Measurements from ENCODE around the gene DRG2. TPM values are rescaled to one million over a fixed set of nuclear protein-coding genes. Genes with fewer than 3 reads are reported as not detected.

Gene DRG2
- polyA plus RNA-seq, 2 donors = 29.8 to 35.0 TPM

GRCh38 chr17:18139498-18139897, 51.8 kb downstream of the DRG2 start:
- 74 to 75% methylated on average over 13 to 14 of the region's 14 CpGs for WGBS, 2 donors
- H3K36me3 ChIP-seq (ENCODE audit: control insufficient read depth in 2 of 2, insufficient read depth in 2 of 2, low read length in 1 of 2) = no peaks in the 10 kb centered on the region
- no peak overlapping the region for H3K27ac ChIP-seq (ENCODE audit: low read depth in 2 of 2, low read length in 1 of 2)
- H3K4me1 ChIP-seq (ENCODE audit: control insufficient read depth in 2 of 2, insufficient read depth in 2 of 2, low read length in 1 of 2) = no peaks in the 10 kb centered on the region
- H3K9me3 ChIP-seq (ENCODE audit: control insufficient read depth in 2 of 2, insufficient read depth in 1 of 2, low read depth in 1 of 2, low read length in 1 of 2) = no peaks in the 10 kb centered on the region
- no peak overlapping the region for H3K4me3 ChIP-seq (ENCODE audit: low read depth in 1 of 2, low read length in 2 of 2)
- H3K27me3 ChIP-seq (ENCODE audit: control insufficient read depth in 1 of 2, insufficient read depth in 2 of 2, low read length in 2 of 2) = no peaks in the 10 kb centered on the region

- 63 to 76% methylated on average over 3 of the region's 3 CpGs for WGBS, 2 donors
- no peaks in the 10 kb centered on the region for H3K9me3 ChIP-seq (ENCODE audit: control insufficient read depth in 2 of 2, insufficient read depth in 1 of 2, low read depth in 1 of 2, low read length in 1 of 2)
- H3K4me1 ChIP-seq (ENCODE audit: control insufficient read depth in 2 of 2, insufficient read depth in 2 of 2, low read length in 1 of 2) = no peaks in the 10 kb centered on the region
- H3K27me3 ChIP-seq (ENCODE audit: control insufficient read depth in 1 of 2, insufficient read depth in 2 of 2, low read length in 2 of 2) = no peaks in the 10 kb centered on the region
- H3K36me3 ChIP-seq (ENCODE audit: control insufficient read depth in 2 of 2, insufficient read depth in 2 of 2, low read length in 1 of 2) = no peaks in the 10 kb centered on the region
- no peak overlapping the region for H3K27ac ChIP-seq (ENCODE audit: low read depth in 2 of 2, low read length in 1 of 2)
- H3K4me3 ChIP-seq (ENCODE audit: low read depth in 1 of 2, low read length in 2 of 2) = no peak overlapping the region
Measured at GRCh38 chr17:18139949-18140348, 52.2 kb downstream of the DRG2 start.

GRCh38 chr17:18140648-18141047, 52.9 kb downstream of the DRG2 start:
- Histone ChIP-seq H3K9me3 (ENCODE audit: control insufficient read depth in 2 of 2, insufficient read depth in 1 of 2, low read depth in 1 of 2, low read length in 1 of 2) (no peaks in the 10 kb centered on the region), H3K27ac (ENCODE audit: low read depth in 2 of 2, low read length in 1 of 2) (no peak overlapping the region), H3K36me3 (ENCODE audit: control insufficient read depth in 2 of 2, insufficient read depth in 2 of 2, low read length in 1 of 2) (no peaks in the 10 kb centered on the region), H3K4me1 (ENCODE audit: control insufficient read depth in 2 of 2, insufficient read depth in 2 of 2, low read length in 1 of 2) (no peaks in the 10 kb centered on the region), H3K27me3 (ENCODE audit: control insufficient read depth in 1 of 2, insufficient read depth in 2 of 2, low read length in 2 of 2) (no peaks in the 10 kb centered on the region), H3K4me3 (ENCODE audit: low read depth in 1 of 2, low read length in 2 of 2) (no peak overlapping the region)
- 73 to 87% methylated on average over 3 of the region's 3 CpGs for WGBS, 2 donors

- Histone ChIP-seq H3K27ac (ENCODE audit: low read depth in 2 of 2, low read length in 1 of 2) (no peak overlapping the region), H3K4me1 (ENCODE audit: control insufficient read depth in 2 of 2, insufficient read depth in 2 of 2, low read length in 1 of 2) (no peaks in the 10 kb centered on the region), H3K9me3 (ENCODE audit: control insufficient read depth in 2 of 2, insufficient read depth in 1 of 2, low read depth in 1 of 2, low read length in 1 of 2) (no peaks in the 10 kb centered on the region), H3K4me3 (ENCODE audit: low read depth in 1 of 2, low read length in 2 of 2) (no peak overlapping the region), H3K36me3 (ENCODE audit: control insufficient read depth in 2 of 2, insufficient read depth in 2 of 2, low read length in 1 of 2) (no peaks in the 10 kb centered on the region), H3K27me3 (ENCODE audit: control insufficient read depth in 1 of 2, insufficient read depth in 2 of 2, low read length in 2 of 2) (no peaks in the 10 kb centered on the region)
- 24 to 28% methylated on average over 9 of the region's 9 CpGs for WGBS, 2 donors
Measured at GRCh38 chr17:18141210-18141803, 53.6 kb downstream of the DRG2 start.

- Histone ChIP-seq H3K4me1 (ENCODE audit: control insufficient read depth in 2 of 2, insufficient read depth in 2 of 2, low read length in 1 of 2) (peaks cover 0 to 2% of the 10 kb centered on the region in 2 donors), H3K9me3 (ENCODE audit: control insufficient read depth in 2 of 2, insufficient read depth in 1 of 2, low read depth in 1 of 2, low read length in 1 of 2) (no peaks in the 10 kb centered on the region), H3K36me3 (ENCODE audit: control insufficient read depth in 2 of 2, insufficient read depth in 2 of 2, low read length in 1 of 2) (no peaks in the 10 kb centered on the region), H3K27me3 (ENCODE audit: control insufficient read depth in 1 of 2, insufficient read depth in 2 of 2, low read length in 2 of 2) (no peaks in the 10 kb centered on the region), H3K27ac (ENCODE audit: low read depth in 2 of 2, low read length in 1 of 2) (no peak overlapping the region), H3K4me3 (ENCODE audit: low read depth in 1 of 2, low read length in 2 of 2) (no peak overlapping the region)
- 92% methylated on average over 3 of the region's 3 CpGs for WGBS, 2 donors
Measured at GRCh38 chr17:18142417-18142816, 54.7 kb downstream of the DRG2 start.

- H3K9me3 ChIP-seq (ENCODE audit: control insufficient read depth in 2 of 2, insufficient read depth in 1 of 2, low read depth in 1 of 2, low read length in 1 of 2) = no peaks in the 10 kb centered on the region
- WGBS, 2 donors = 61 to 74% methylated on average over 16 to 18 of the region's 18 CpGs
- no peaks in the 10 kb centered on the region for H3K27me3 ChIP-seq (ENCODE audit: control insufficient read depth in 1 of 2, insufficient read depth in 2 of 2, low read length in 2 of 2)
- H3K27ac ChIP-seq (ENCODE audit: low read depth in 2 of 2, low read length in 1 of 2) = no peak overlapping the region
- no peaks in the 10 kb centered on the region for H3K36me3 ChIP-seq (ENCODE audit: control insufficient read depth in 2 of 2, insufficient read depth in 2 of 2, low read length in 1 of 2)
- peaks cover 0 to 2% of the 10 kb centered on the region in 2 donors for H3K4me1 ChIP-seq (ENCODE audit: control insufficient read depth in 2 of 2, insufficient read depth in 2 of 2, low read length in 1 of 2)
- H3K4me3 ChIP-seq (ENCODE audit: low read depth in 1 of 2, low read length in 2 of 2) = no peak overlapping the region
Measured at GRCh38 chr17:18143044-18143936, 55.5 kb downstream of the DRG2 start.

- no peaks in the 10 kb centered on the region for H3K27me3 ChIP-seq (ENCODE audit: control insufficient read depth in 1 of 2, insufficient read depth in 2 of 2, low read length in 2 of 2)
- no peak overlapping the region for H3K27ac ChIP-seq (ENCODE audit: low read depth in 2 of 2, low read length in 1 of 2)
- H3K4me1 ChIP-seq (ENCODE audit: control insufficient read depth in 2 of 2, insufficient read depth in 2 of 2, low read length in 1 of 2) = peaks cover 0 to 2% of the 10 kb centered on the region in 2 donors
- H3K4me3 ChIP-seq (ENCODE audit: low read depth in 1 of 2, low read length in 2 of 2) = no peak overlapping the region
- no peaks in the 10 kb centered on the region for H3K36me3 ChIP-seq (ENCODE audit: control insufficient read depth in 2 of 2, insufficient read depth in 2 of 2, low read length in 1 of 2)
- no peaks in the 10 kb centered on the region for H3K9me3 ChIP-seq (ENCODE audit: control insufficient read depth in 2 of 2, insufficient read depth in 1 of 2, low read depth in 1 of 2, low read length in 1 of 2)
- WGBS, 2 donors = 82 to 83% methylated on average over 4 of the region's 4 CpGs
Measured at GRCh38 chr17:18144261-18144660, 56.5 kb downstream of the DRG2 start.

GRCh38 chr17:18144855-18145254, 57.1 kb downstream of the DRG2 start:
- Histone ChIP-seq H3K27ac (ENCODE audit: low read depth in 2 of 2, low read length in 1 of 2) (no peak overlapping the region), H3K4me1 (ENCODE audit: control insufficient read depth in 2 of 2, insufficient read depth in 2 of 2, low read length in 1 of 2) (peaks cover 0 to 2% of the 10 kb centered on the region in 2 donors), H3K27me3 (ENCODE audit: control insufficient read depth in 1 of 2, insufficient read depth in 2 of 2, low read length in 2 of 2) (no peaks in the 10 kb centered on the region), H3K9me3 (ENCODE audit: control insufficient read depth in 2 of 2, insufficient read depth in 1 of 2, low read depth in 1 of 2, low read length in 1 of 2) (no peaks in the 10 kb centered on the region), H3K36me3 (ENCODE audit: control insufficient read depth in 2 of 2, insufficient read depth in 2 of 2, low read length in 1 of 2) (no peaks in the 10 kb centered on the region), H3K4me3 (ENCODE audit: low read depth in 1 of 2, low read length in 2 of 2) (no peak overlapping the region)
- WGBS, 2 donors = 90 to 100% methylated on average over 1 of the region's 1 CpG

GRCh38 chr17:18145811-18146210, 58.1 kb downstream of the DRG2 start:
- 86 to 88% methylated on average over 13 of the region's 13 CpGs for WGBS, 2 donors
- Histone ChIP-seq H3K27me3 (ENCODE audit: control insufficient read depth in 1 of 2, insufficient read depth in 2 of 2, low read length in 2 of 2) (no peaks in the 10 kb centered on the region), H3K4me3 (ENCODE audit: low read depth in 1 of 2, low read length in 2 of 2) (no peak overlapping the region), H3K27ac (ENCODE audit: low read depth in 2 of 2, low read length in 1 of 2) (no peak overlapping the region), H3K36me3 (ENCODE audit: control insufficient read depth in 2 of 2, insufficient read depth in 2 of 2, low read length in 1 of 2) (no peaks in the 10 kb centered on the region), H3K9me3 (ENCODE audit: control insufficient read depth in 2 of 2, insufficient read depth in 1 of 2, low read depth in 1 of 2, low read length in 1 of 2) (no peaks in the 10 kb centered on the region), H3K4me1 (ENCODE audit: control insufficient read depth in 2 of 2, insufficient read depth in 2 of 2, low read length in 1 of 2) (peaks cover 0 to 2% of the 10 kb centered on the region in 2 donors)

All from esophagus (tissue), 2 donors.